Natural killer cell (primary cell): Measurements from ENCODE around the gene BRI3. TPM values are rescaled to one million over a fixed set of nuclear protein-coding genes. Genes with fewer than 3 reads are reported as not detected.

Experiments used
- ATAC-seq, 3 donors: fragments of 150-1000 bp in 2 of 3; fragments of 200-7000 bp in 1 of 3; cut with Tn5 transposase; 1 replicate in 1 of 3; 2 replicates in 2 of 3; pipeline ENCODE4 v1.10.0; 2021; ENCODE audit warnings: mild to moderate bottlenecking in 2 of 3, moderate library complexity in 2 of 3
- DNase-seq, 2 donors: peaks; one replicate each; pipeline versions ENCODE4 v3.0.0 to v3.0.0-alpha.2; 2013 to 2021; ENCODE audit warnings: mixed read lengths in 1 of 2
- H3K27ac ChIP-seq: one replicate; pipeline ENCODE4 v1.5.1; 2013; ENCODE audit warnings: mild to moderate bottlenecking, low read length
- H3K27me3 ChIP-seq: one replicate; pipeline ENCODE4 v1.6.1; 2013; ENCODE audit warnings: low read length; ENCODE audit not compliant: control insufficient read depth, insufficient read depth
- H3K36me3 ChIP-seq: one replicate; pipeline ENCODE4 v1.6.1; 2013; ENCODE audit warnings: low read length; ENCODE audit not compliant: control insufficient read depth, insufficient read depth
- H3K4me1 ChIP-seq: one replicate; pipeline ENCODE4 v1.6.1; 2013; ENCODE audit warnings: low read length; ENCODE audit not compliant: control insufficient read depth, insufficient read depth
- H3K4me3 ChIP-seq: one replicate; pipeline ENCODE4 v1.5.1; 2013; ENCODE audit warnings: low read length
- H3K9me3 ChIP-seq: one replicate; pipeline ENCODE4 v1.6.1; 2013; ENCODE audit warnings: low read length; ENCODE audit not compliant: control insufficient read depth, insufficient read depth
- H3K27ac Mint-ChIP-seq, 2 donors: one replicate each; pipeline ENCODE4 v1.8.0; 2022; ENCODE audit warnings: mild to moderate bottlenecking in 2 of 2, mixed read lengths in 2 of 2, moderate library complexity in 1 of 2
- H3K27me3 Mint-ChIP-seq, 2 donors: one replicate each; pipeline ENCODE4 v1.8.0; 2022; ENCODE audit warnings: low read depth in 2 of 2, mixed read lengths in 2 of 2
- H3K36me3 Mint-ChIP-seq: one replicate; pipeline ENCODE4 v1.8.0; 2022; ENCODE audit warnings: mixed read lengths
- H3K4me1 Mint-ChIP-seq, 2 donors: one replicate each; pipeline ENCODE4 v1.8.0; 2022; ENCODE audit warnings: mixed read lengths in 2 of 2
- H3K4me3 Mint-ChIP-seq: one replicate; pipeline ENCODE4 v1.8.0; 2022; ENCODE audit warnings: mild to moderate bottlenecking, moderate library complexity, mixed read lengths
- H3K9me3 Mint-ChIP-seq, 2 donors: one replicate each; pipeline ENCODE4 v1.8.0; 2022; ENCODE audit warnings: mixed read lengths in 2 of 2
- CTCF ChIP-seq: fragments of 200-600 bp; IDR thresholded peaks from one replicate; pipeline ENCODE4 v1.8.0; 2022; ENCODE audit warnings: antibody characterized with exemption
- WGBS: methylation state at CpG from one replicate; pipeline ENCODE4 v1.1.7; 2013; ENCODE audit warnings: missing lambda C conversion rate; ENCODE audit not compliant: insufficient coverage; 5-methylcytosine and 5-hydroxymethylcytosine counted together
- intact Hi-C: fragments of 100-400 bp; cut with micrococcal nuclease; formaldehyde crosslinking; loops from one replicate; pipeline ENCODE4 v1.14.2; 2022
- total RNA-seq, 4 donors: library from RNA; stranded (reverse); fragments of 120-200 nt in 1 of 4; gene quantifications; one replicate each; pipeline versions ENCODE4 v1.2.3 to v1.2.4, GENCODE V29; 2013 to 2022

BRI3 gene
- total RNA-seq, 3 donors from 2014 or later (not counting 1 experiment from before 2014, with no cell fraction given), result 81.9 to 97.1 (median 90.0) TPM

- DNase-seq (peak in 1 of 2 donors; percentile 51), ATAC-seq (peak in 1 of 3 donors; percentile 26)
- Mint-ChIP-seq H3K9me3 (no peaks in the 10 kb centered on the region), H3K4me1 (no peaks in the 10 kb centered on the region), H3K4me3 (no peak overlapping the region), H3K27ac (no peak overlapping the region), H3K27me3 (no peaks in the 10 kb centered on the region), H3K36me3 (no peaks in the 10 kb centered on the region)
- Histone ChIP-seq H3K9me3 (no peaks in the 10 kb centered on the region), H3K27me3 (no peaks in the 10 kb centered on the region), H3K27ac (no peak overlapping the region), H3K36me3 (peaks cover 38% of the 10 kb centered on the region), H3K4me1 (no peaks in the 10 kb centered on the region), H3K4me3 (no peak overlapping the region)
- 90% methylated on average over 18 of the region's 19 CpGs for WGBS
- intact Hi-C loops, result no loop called here
- peak; percentile 45 for TF ChIP-seq CTCF
Observed at GRCh38 chr7:98240961-98241673, 40.4 kb upstream of the BRI3 start.

- H3K4me1 Mint-ChIP-seq, result no peaks in the 10 kb centered on the region
- intact Hi-C loops, result no loop called here
- no peaks in the 10 kb centered on the region for H3K27me3 ChIP-seq
- H3K36me3 ChIP-seq, result peaks cover 35% of the 10 kb centered on the region
- no peak overlapping the region for H3K27ac ChIP-seq
- no peak for DNase-seq
- H3K4me3 ChIP-seq, result no peak overlapping the region
- H3K4me3 Mint-ChIP-seq, result no peak overlapping the region
- no peak overlapping the region for H3K27ac Mint-ChIP-seq
- no peaks in the 10 kb centered on the region for H3K4me1 ChIP-seq
- no peaks in the 10 kb centered on the region for H3K9me3 Mint-ChIP-seq
- no peak for TF ChIP-seq CTCF
- no peaks in the 10 kb centered on the region for H3K27me3 Mint-ChIP-seq
- H3K36me3 Mint-ChIP-seq, result no peaks in the 10 kb centered on the region
- ATAC-seq, result no peak
- 94% methylated on average over 16 of the region's 16 CpGs for WGBS
- no peaks in the 10 kb centered on the region for H3K9me3 ChIP-seq
Observed at GRCh38 chr7:98241674-98242241, 39.7 kb upstream of the BRI3 start.

- Histone ChIP-seq H3K4me3 (no peak overlapping the region), H3K36me3 (peaks cover 35% of the 10 kb centered on the region), H3K9me3 (no peaks in the 10 kb centered on the region), H3K27me3 (no peaks in the 10 kb centered on the region), H3K27ac (no peak overlapping the region), H3K4me1 (no peaks in the 10 kb centered on the region)
- Mint-ChIP-seq H3K4me1 (no peaks in the 10 kb centered on the region), H3K27ac (no peak overlapping the region), H3K4me3 (no peak overlapping the region), H3K36me3 (no peaks in the 10 kb centered on the region), H3K9me3 (no peaks in the 10 kb centered on the region), H3K27me3 (no peaks in the 10 kb centered on the region)
- no peak for ATAC-seq
- no peak for TF ChIP-seq CTCF
- WGBS, result 88% methylated on average over 1 of the region's 1 CpG
- DNase-seq, result no peak
- intact Hi-C loops, result no loop called here
Observed at GRCh38 chr7:98242342-98242741, 39.1 kb upstream of the BRI3 start.
